Left lung (tissue), 10 donors: Measurements from ENCODE around the gene RNF144B. TPM values are rescaled to one million over a fixed set of nuclear protein-coding genes. Genes with fewer than 3 reads are reported as not detected.
"Not testable (repeated sequence)": the region's sequence is repeated elsewhere in the genome, so short reads cannot be mapped to it uniquely, and the experiment has no call there.

ENCODE experiments used
- ATAC-seq: fragments of 200-7000 bp; cut with Tn5 transposase; one replicate; pipeline ENCODE4 v1.9.1; 2020; ENCODE audit warnings: moderate library complexity
- DNase-seq, 4 donors: peaks; one replicate each; pipeline ENCODE4 v3.0.0-alpha.2; 2013 to 2020
- H3K27ac ChIP-seq, 2 donors: fragments of 200-600 bp; sonication (generic) in 1 of 2; one replicate each; pipeline versions ENCODE4 v1.5.0 to v1.8.0; 2020 to 2021
- H3K27me3 ChIP-seq, 2 donors: fragments of 200-600 bp; sonication (generic) in 1 of 2; one replicate each; pipeline versions ENCODE4 v1.5.0 to v1.8.0; 2020 to 2021
- H3K36me3 ChIP-seq, 2 donors: fragments of 200-600 bp; sonication (generic) in 1 of 2; one replicate each; pipeline versions ENCODE4 v1.5.0 to v1.8.0; 2020 to 2021
- H3K4me1 ChIP-seq, 2 donors: fragments of 200-600 bp; one replicate each; pipeline ENCODE4 v1.8.0; 2021
- H3K4me3 ChIP-seq, 2 donors: fragments of 200-600 bp; sonication (generic) in 1 of 2; one replicate each; pipeline versions ENCODE4 v1.5.0 to v1.8.0; 2020 to 2021; ENCODE audit warnings: mild to moderate bottlenecking in 1 of 2
- H3K9me3 ChIP-seq, 2 donors: fragments of 200-600 bp; sonication (generic) in 1 of 2; one replicate each; pipeline versions ENCODE4 v1.5.0 to v1.8.0; 2020 to 2021
- intact Hi-C, 2 donors: fragments of 100-400 bp; cut with DNase I; formaldehyde crosslinking; loops; one replicate each; pipeline versions ENCODE4 v1.11.2 to v1.14.2; 2022
- polyA plus RNA-seq, 6 donors: library from polyadenylated mRNA; unstranded; fragments of 120-200 nt; gene quantifications; one replicate each; pipeline ENCODE4 v1.2.1, GENCODE V29; 2013; ENCODE audit not compliant: insufficient read length in 6 of 6
- total RNA-seq, 2 donors: library from RNA; stranded (reverse); fragmentation: NEBNext Ultra II Directional; extraction: Animal tissue kit (Norgen Biotek cat#: 25700); gene quantifications; one replicate each; pipeline ENCODE4 v1.2.1, GENCODE V29; 2021
- TF ChIP-seq, protein P1 (sequence below), 2 donors: fragments of 200-600 bp; sonication (generic) in 1 of 2; IDR thresholded peaks; one replicate each; pipeline versions ENCODE4 v1.5.0 to v1.8.0; 2021; ENCODE audit warnings: antibody characterized with exemption in 2 of 2
- donor health status: DM: no; HTN: yes; CAD: no.
- donor health status: DM: no; HTN: no; CAD: no.

The RNF144B gene
- total and polyA plus RNA-seq, 8 donors, result 13.9 to 74.8 (median 20.1) TPM

GRCh38 chr6:18350712-18351111 lies 36.4 kb upstream of the RNF144B start:
- no peaks in the 10 kb centered on the region for H3K27me3 ChIP-seq
- no peak overlapping the region for H3K27ac ChIP-seq
- no peaks in the 10 kb centered on the region for H3K9me3 ChIP-seq
- TF ChIP-seq, protein P1, sequence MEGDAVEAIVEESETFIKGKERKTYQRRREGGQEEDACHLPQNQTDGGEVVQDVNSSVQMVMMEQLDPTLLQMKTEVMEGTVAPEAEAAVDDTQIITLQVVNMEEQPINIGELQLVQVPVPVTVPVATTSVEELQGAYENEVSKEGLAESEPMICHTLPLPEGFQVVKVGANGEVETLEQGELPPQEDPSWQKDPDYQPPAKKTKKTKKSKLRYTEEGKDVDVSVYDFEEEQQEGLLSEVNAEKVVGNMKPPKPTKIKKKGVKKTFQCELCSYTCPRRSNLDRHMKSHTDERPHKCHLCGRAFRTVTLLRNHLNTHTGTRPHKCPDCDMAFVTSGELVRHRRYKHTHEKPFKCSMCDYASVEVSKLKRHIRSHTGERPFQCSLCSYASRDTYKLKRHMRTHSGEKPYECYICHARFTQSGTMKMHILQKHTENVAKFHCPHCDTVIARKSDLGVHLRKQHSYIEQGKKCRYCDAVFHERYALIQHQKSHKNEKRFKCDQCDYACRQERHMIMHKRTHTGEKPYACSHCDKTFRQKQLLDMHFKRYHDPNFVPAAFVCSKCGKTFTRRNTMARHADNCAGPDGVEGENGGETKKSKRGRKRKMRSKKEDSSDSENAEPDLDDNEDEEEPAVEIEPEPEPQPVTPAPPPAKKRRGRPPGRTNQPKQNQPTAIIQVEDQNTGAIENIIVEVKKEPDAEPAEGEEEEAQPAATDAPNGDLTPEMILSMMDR (IDR thresholded peaks at IDR 0.05), result no peak
- no peak overlapping the region for H3K4me3 ChIP-seq
- ATAC-seq (peak; percentile 53), DNase-seq (no peak)
- peaks cover 0 to 12% of the 10 kb centered on the region in 2 donors for H3K4me1 ChIP-seq
- no peaks in the 10 kb centered on the region for H3K36me3 ChIP-seq
- intact Hi-C loops, result no loop called here

- TF ChIP-seq, protein P1 (IDR thresholded peaks at IDR 0.05), result no peak
- intact Hi-C loops, result no loop called here
Observed at GRCh38 chr6:18352001-18352400, 35.1 kb upstream of the RNF144B start.

GRCh38 chr6:18352842-18353241 lies 34.3 kb upstream of the RNF144B start:
- Histone ChIP-seq H3K4me3 (no peak overlapping the region), H3K9me3 (no peaks in the 10 kb centered on the region), H3K36me3 (no peaks in the 10 kb centered on the region), H3K4me1 (peaks cover 0 to 12% of the 10 kb centered on the region in 2 donors), H3K27ac (no peak overlapping the region), H3K27me3 (no peaks in the 10 kb centered on the region)
- ATAC-seq, result no peak
- TF ChIP-seq, protein P1 (IDR thresholded peaks at IDR 0.05), result no peak
- intact Hi-C loops, result no loop called here
- DNase-seq, result no peak

More at GRCh38 chr6:18352001-18352400, 35.1 kb upstream of the RNF144B start:
- H3K9me3 ChIP-seq, result no peaks in the 10 kb centered on the region
- H3K27ac ChIP-seq, result no peak overlapping the region
- H3K4me1 ChIP-seq, result peaks cover 0 to 12% of the 10 kb centered on the region in 2 donors
- no peaks in the 10 kb centered on the region for H3K27me3 ChIP-seq
- ATAC-seq, result no peak
- H3K4me3 ChIP-seq, result no peak overlapping the region
- no peak for DNase-seq
- H3K36me3 ChIP-seq, result no peaks in the 10 kb centered on the region

DNA sequence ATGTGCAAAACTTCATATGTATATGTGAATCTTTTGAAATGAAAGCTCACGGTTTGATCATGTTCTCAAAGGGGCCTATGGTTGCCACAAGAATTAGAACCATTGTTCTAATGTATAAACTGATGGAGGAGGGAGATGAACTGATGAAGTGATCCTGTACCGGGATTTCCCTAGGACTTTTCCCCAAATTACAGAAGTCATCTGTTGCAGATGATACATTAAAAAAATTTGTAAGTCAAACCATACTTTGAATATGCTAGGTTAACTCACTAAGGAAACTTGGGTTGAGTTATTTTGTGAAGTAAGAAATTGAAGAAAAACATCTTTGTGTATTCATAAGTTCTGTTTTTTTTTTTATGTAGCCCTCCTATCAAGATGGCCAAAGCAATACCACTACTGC lies 33.9 kb upstream of the RNF144B start:
- DNase-seq (no peak), ATAC-seq (no peak)
- no peaks in the 10 kb centered on the region for H3K36me3 ChIP-seq
- no peak overlapping the region for H3K4me3 ChIP-seq
- H3K4me1 ChIP-seq, result peaks cover 0 to 12% of the 10 kb centered on the region in 2 donors
- no peak overlapping the region for H3K27ac ChIP-seq
- H3K9me3 ChIP-seq, result no peaks in the 10 kb centered on the region
- TF ChIP-seq, protein P1 (IDR thresholded peaks at IDR 0.05), result no peak
- H3K27me3 ChIP-seq, result no peaks in the 10 kb centered on the region
- intact Hi-C loops, result no loop called here

DNA sequence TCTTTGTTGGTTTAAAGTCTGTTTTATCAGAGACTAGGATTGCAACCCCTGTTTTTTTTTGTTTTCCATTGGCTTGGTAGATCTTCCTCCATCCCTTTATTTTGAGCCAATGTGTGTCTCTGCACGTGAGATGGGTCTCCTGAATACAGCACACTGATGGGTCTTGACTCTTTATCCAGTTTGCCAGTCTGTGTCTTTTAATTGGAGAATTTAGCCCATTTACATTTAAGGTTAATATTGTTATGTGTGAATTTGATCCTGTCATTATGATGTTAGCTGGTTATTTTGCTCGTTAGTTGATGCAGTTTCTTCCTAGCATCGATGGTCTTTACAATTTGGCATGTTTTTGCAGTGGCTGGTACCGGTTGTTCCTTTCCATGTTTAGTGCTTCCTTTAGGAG lies 29.6 kb upstream of the RNF144B start:
- H3K27ac ChIP-seq, ATAC-seq, H3K4me1 ChIP-seq, H3K4me3 ChIP-seq, H3K9me3 ChIP-seq, DNase-seq, H3K36me3 ChIP-seq, H3K27me3 ChIP-seq, intact Hi-C loops: not testable (repeated sequence)

GRCh38 chr6:18359237-18359885 lies 27.8 kb upstream of the RNF144B start:
- H3K27me3 ChIP-seq, result no peaks in the 10 kb centered on the region
- H3K4me3 ChIP-seq, result no peak overlapping the region
- H3K9me3 ChIP-seq, result no peaks in the 10 kb centered on the region
- H3K27ac ChIP-seq, result no peak overlapping the region
- TF ChIP-seq, protein P1 (IDR thresholded peaks at IDR 0.05), result no peak
- DNase-seq (no peak), ATAC-seq (peak; percentile 59)
- peaks cover 0 to 5% of the 10 kb centered on the region in 2 donors for H3K4me1 ChIP-seq
- intact Hi-C loops, result no loop called here
- H3K36me3 ChIP-seq, result no peaks in the 10 kb centered on the region
